Renal cortical epithelial cell (primary cell): ENCODE data around the gene KRT5. TPM values are rescaled to one million over a fixed set of nuclear protein-coding genes. Genes with fewer than 3 reads are reported as not detected.

Experiments
- DNase-seq: peaks from one replicate; pipeline ENCODE4 v3.0.0-alpha.2; 2011; ENCODE audit warnings: low read depth
- total RNA-seq: library from RNA; depleted of rRNA; stranded (reverse); fragments of >200 nt; gene quantifications from 2 replicates; pipeline ENCODE4 v1.2.3, GENCODE V29; 2014

The KRT5 gene
- total RNA-seq: 0.70 and 10.2 TPM in 2 replicates

DNA sequence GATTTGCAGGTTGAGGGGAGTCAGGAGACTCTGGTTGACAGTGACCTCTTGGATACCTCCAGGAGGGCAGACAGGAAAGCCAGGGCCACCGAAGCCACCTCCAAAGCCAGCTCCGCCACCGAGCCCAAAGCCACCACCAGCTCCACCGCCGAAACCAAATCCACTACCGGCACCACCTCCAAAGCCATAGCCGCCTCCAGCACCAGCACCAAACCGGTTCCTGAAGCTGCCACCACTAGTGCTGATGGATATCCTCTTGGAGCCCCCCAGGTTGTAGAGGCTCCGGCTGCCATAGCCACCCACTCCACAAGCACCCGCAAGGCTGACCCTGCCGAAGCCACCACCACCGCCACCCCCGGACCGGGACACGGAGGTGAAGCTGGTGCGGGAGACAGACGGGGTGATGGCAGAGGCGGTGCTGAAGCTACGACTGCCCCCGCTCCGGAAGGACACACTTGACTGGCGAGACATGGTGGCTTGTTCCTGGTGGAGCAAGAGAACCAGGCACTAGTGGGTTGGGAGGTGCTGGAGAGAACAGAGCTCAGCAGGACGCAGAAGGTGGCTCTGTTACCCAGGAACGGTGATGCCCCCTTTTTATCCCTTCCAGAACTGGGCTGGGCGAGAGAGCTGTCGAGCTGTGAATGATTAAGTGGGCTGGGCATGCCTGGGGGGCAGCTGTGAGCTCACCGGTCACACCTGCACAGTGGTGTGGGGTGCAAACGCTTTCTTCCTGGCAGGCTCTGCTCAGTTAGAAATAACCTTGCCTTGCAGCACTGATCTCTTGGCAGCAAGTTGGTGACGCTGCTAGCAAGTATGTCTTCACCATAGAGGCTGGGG lies at the start of gene KRT5:
KRT5 (minus strand) TSS at position 569 of the 837 bp plus-strand sequence; CDS start at position 471, 98 bp downstream.
- no peak for DNase-seq

DNA sequence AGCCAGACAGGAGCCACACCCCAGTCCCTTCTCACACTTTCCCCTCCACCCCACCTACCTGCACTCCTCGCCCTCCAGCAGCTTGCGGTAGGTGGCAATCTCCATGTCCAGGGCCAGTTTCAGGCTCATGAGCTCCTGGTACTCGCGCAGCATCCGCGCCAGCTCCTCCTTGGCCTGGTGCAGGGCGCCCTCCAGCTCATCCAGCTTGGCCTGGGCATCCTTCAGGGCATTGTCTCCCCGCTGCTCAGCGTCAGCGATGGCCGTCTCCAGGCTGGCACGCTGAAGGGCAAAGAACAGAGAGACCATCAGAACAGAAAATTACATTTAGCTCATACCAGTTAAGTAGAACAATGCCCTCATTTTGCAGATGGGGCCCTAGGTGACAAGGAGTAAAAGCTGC lies 47.9 kb upstream of the KRT5 start:
- no peak for DNase-seq

DNA sequence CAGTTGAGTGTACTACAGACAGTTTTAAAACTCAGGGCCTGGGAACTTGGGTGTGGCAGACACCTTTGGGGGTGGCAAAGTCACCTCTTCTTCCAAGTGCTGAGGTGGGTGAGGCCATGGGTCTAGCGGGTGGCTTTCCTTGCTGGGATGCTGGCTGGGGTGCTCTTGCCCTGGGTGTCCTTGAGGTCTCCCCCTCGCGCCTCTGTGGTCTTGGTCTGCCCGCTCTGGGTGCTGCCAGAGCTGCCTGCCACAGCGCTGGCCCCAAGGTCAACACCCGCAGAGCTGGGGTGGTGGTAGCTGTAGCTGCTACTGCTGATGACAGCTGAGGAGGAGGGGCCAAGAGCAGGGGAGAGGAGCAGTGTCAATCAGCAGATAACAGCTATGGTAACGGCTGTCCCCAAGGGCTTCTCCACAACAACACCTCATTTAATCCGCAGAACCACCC lies 46.7 kb upstream of the KRT5 start:
- no peak for DNase-seq

GRCh38 chr12:52564582-52564981 lies 44.4 kb upstream of the KRT5 start:
- DNase-seq: no peak

DNA sequence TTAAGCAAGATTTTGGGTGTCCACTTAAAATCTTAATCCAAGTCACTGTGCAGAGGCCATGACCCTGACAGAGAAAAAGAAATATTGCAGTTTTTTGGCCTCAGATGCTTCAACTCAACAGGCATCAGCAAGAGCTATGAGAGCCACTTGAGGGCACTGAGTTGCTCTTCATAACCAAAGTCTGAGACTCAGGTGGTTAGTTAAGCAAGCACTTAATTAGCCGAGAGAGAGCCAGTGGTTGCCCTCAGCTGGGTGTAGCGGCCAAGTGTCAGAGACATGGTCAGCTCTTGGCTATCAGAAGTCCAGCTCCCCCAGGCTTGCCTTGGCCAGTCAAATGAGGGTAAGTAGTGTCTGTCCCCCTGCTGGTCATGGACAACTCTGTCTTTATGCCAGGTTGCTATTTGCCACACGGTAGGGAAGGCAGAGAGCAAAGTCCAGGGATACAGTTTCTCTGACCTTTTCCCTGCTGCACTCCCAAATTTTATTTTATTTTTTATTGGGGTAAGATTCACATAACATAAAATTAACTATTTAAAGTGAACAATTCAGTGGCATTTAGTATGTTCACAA lies 41.8 kb upstream of the KRT5 start:
- DNase-seq: no peak

- no peak for DNase-seq
Measured at GRCh38 chr12:52559979-52560378, 39.8 kb upstream of the KRT5 start.

DNA sequence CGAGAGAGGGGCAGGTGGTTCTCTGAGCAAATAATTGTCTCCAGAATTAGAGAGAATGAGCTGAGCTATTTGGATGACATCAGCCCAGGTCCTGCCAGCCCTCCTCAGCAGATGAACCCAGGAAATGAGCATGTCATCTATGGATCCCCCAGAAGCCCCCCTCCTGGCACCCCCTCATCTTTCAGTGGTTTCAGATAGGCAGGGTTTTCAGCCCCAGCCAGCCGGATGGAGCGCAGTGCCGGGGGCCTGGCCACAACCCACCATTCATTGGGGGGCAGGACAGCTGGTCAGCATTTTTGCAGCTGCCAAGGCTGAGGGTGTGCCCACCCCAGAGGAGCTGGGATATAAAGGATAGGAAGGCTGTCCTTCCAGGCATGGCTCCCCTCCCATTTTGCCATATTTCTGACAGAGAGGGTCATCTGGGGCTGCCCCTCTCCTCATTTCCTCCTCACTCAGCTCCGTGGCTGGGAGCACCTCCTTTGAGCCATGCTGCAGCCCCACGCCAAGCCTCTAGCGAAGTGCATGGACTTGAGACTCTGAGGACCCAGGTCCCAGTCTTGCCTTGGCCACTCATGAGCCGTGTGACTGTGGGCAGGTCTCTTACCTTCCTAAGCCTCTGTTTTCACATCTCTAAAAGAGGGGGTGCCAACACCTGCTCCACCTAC lies 38.7 kb upstream of the KRT5 start:
- DNase-seq: no peak

DNA sequence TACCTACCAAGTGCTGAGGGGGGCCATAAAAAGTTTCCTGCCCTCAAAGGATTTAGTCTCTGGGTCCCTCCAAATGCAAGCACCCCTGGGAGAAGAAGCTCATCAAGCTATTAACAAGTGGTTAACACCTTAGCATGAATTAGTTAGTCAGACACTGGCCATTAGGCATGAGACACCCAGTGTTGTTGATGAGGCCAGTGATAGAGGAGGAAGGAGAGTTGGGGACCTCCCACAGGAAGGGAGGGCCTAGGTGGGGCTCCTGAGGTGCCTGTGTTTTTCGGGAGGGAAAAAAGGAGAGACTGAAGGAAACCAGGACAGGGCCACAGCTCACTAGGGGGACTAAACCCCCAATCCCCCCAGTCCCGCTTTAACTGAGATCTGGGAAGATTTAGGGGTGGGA lies 37.3 kb upstream of the KRT5 start:
- no peak for DNase-seq

- DNase-seq: no peak
Measured at GRCh38 chr12:52555577-52555976, 35.4 kb upstream of the KRT5 start.

GRCh38 chr12:52552681-52553195 lies 32.5 kb upstream of the KRT5 start, which contains the start of gene KRT71:
TSS of gene KRT71 (minus strand) at chr12:52553145. CDS start at chr12:52553077, 68 bp downstream.
- DNase-seq: no peak

DNA sequence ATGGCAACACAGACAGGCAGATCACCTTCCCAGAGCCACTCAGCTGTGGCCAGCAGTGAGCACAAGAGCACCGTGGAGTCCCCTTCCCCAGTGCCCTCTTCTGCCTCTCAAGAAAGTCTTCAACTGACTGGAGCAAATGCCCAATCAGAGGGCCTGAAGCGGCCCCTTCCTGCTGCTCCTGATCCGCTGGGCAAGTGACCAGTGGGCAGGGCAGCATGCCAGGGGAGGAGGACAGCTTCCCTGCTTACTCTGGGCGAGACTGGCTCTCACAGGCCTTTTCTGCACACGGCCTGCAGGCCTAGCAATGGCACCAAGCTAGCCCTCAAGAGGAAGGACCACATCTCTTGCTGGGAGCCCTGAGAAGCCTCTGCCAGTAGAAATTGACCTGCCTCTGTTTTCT lies 31.9 kb upstream of the KRT5 start:
- DNase-seq: no peak

DNA sequence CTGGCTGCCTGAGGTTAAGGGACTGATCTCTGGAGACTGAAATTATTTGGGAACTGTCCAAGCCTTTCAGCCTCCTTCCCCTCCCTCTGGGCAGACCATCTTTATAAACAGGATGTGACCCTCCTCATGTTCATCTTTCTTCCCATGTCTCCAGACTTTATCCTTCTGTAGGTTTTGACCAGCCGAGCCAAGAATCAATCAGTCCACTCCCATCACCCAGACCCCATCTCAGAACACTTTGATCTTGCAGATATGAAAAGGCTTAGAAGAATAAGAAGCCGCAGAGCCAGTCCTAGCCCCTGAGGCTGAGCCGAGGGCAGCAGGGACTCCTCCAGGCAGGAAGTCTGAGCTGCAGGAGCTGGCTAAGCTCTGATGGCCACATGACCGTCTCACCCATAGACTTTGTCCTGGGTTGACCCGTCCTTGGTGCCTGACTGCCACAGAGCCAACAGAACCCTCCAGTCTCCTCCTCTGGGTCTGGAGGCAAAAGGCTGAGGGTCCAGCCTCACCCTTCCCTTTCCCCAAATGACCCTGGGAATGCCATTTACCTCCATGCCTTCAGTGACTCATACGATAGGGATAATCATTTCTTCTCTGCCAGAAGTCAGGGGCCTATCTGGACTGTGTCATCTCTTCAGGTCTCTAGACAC lies 31.1 kb upstream of the KRT5 start:
- no peak for DNase-seq

- DNase-seq: no peak
Measured at GRCh38 chr12:52546126-52546525, 25.9 kb upstream of the KRT5 start.

DNA sequence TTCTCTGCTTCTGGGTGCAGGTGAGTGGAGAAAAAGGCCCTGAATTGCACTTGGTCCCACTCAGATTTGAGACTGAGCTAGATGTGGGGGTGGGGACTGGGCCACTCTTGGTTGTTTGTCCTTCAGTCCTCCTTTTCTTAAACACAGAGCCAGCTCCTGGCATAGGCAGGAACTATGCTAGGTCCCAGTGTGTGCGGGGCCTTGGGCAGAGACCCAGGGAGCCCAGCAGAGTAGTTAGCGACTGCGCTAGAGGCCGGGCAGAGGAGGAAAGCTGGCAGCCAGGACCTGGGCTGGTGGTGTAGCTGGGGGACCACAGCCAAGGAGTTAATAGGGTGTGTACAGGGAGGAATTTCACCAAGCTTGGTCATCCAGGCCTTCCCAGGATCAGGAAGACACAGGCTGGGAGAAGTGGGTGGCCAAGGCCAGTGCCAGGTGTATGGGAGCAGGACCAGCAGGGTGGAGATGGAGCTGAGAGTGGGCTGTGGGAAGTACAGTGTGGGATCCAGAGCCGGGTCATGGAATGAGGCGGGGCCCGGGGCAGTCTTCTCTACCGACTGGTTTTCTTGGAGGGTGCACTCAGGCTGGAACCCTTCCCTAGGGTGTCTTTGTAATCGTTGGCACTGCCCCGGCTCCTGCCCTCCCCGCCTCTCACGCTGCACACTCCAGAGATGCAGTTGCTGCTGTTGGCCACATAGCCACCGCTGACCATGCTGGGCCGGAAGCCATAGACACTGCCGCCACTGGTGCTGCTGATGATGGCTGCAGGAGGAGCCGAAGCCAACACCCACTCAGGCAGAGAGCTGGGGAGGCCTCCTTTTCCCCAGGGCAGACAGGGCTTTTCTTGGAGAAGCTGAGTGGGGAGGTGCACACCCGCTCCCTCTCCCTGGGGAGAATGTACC lies 24.0 kb upstream of the KRT5 start:
- DNase-seq: no peak

DNA sequence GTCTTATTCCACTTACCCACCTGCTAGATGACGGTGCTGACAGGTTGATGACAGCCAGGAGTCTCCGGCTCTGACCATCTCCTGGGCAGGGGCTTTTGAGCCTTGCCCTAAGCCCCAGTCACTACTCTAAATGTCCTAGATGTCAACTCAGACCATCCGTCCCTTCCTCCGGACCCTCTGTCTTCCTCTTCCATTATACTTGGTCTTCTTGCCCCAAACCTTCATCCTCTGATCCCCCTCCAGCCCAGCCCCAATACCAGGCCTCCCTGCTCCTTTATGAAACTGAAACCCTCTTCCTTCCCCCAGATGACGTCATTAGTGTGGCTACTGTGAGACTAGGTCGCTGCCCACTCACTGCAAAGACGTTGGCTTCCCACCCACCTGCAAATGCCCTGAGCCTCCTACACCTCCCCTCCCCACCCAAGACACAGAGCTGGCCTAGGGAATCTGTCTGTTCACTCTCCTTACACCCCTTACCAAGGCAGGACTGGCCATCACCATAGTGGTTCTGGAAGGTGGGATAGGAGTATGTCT lies 22.7 kb upstream of the KRT5 start:
- DNase-seq: no peak

- DNase-seq: no peak
Measured at GRCh38 chr12:52542157-52542556, 22.0 kb upstream of the KRT5 start.

- DNase-seq: no peak
Measured at GRCh38 chr12:52541709-52542108, 21.5 kb upstream of the KRT5 start.

GRCh38 chr12:52540531-52540930 lies 20.3 kb upstream of the KRT5 start:
- DNase-seq: no peak

- DNase-seq: no peak
Measured at GRCh38 chr12:52539821-52540173, 19.6 kb upstream of the KRT5 start.

- DNase-seq: peak; percentile 62
Measured at GRCh38 chr12:52539083-52539820, 19.1 kb upstream of the KRT5 start.
